GM19043 (cell line): ENCODE results near the gene ZNF385A.

ENCODE experiments used
- ATAC-seq: cut with Tn5 transposase; IDR thresholded peaks from one replicate; pipeline ENCODE4 v1.9.1; 2021; ENCODE audit warnings: low read depth; ENCODE audit not compliant: unreplicated experiment

ZNF385A gene

GRCh38 chr12:54416687-54417603 lies 32.4 kb upstream of the ZNF385A start:
- no peak for ATAC-seq

DNA sequence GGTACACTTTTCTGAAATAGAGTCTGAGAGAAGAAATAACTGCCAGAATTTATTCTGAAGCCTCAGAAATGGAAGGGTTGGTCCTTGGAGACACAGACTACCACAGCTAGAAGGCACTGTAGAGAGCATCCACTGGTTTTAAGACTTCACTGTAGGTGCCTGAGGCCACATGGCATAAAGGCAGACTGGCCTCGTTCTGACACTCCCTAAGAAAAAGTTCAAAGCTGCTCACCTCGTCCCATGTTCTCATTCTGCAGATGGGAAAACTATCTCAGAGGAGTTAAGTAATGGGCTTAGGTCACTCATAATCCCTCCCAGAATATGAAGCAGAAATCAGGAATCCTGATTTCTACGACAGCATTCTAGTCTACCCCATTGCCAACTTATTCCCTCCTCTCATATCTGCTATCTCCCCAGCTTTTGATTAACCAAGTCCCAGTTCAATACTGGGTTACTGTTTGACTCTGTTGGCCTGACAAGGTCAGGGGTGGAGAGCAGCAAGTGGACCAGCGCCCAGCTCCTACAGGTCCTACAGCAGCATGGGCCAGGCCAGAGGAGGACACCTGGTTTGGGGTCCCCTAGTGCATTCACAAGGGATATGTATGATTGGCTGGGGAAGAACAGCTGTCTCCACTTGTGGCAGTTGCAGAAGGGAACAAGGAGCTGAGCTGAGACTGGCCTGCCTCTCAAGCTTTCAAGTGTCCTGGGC lies 30.8 kb upstream of the ZNF385A start:
- no peak for ATAC-seq

DNA sequence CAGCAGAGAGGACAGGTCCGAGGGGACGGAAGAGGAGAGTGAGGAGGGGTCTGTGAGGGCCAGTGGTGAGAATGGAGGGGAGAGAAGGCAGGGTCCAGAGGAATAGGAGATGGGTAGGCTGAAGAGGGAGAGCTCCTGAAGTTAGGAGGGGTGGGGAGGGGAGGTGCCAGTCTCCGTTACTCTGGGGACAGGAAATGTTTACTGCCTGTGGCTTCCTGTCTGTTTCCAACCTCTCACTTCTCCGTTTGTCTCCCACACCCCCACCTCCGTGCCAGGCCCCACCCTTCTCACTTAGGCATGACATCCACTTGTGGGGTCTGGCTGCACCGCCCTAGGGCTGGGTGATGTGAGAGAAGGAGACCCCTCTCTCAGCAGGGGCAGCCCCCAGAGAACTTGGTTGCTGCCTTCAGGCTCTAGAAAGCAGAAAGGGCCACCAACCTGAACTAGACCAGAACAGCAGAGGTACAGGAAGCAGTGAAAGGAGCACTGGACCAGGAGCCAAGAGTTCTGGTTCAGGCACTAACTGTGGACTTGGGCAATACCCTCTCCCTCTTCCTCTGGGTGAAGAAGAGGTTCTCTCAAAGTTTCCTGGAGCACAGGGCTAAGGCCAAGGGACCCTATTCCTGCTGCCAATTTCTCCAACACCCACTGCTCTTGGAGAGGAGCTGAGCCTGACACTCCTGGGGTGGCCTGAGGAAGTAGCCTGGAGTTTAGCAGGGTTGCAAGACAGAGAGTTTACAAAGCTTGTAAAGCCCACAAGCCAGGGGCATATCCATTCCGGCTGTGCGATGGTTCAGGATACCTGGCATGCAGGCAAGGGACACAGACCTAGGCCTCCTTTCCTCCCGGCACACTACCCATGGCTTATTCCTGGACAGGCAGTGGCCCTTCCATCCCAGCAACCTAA lies 29.0 kb upstream of the ZNF385A start:
- peak; percentile 79 for ATAC-seq

- ATAC-seq = peak; percentile 11
Observed at GRCh38 chr12:54412786-54413185, 28.3 kb upstream of the ZNF385A start.

DNA sequence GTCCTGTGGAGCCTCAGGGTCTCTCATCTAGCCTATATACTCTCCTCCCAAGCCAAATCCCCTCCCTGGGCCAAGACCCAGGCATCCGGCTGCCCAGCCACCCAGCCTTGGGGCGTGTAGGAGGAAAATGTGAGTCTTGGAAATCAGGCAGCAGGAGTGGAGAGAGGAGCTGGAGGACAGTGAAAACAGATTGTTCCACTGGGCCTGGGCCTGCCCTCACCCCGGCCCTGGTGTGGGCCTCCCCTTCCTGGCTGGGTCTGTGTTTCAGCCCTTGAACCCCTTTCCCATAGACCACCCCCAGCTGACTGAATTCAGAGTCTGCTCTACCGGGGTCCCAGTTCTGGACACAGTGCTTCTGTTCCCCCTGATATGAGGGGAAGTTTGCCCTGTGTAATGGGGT lies 27.8 kb upstream of the ZNF385A start:
- no peak for ATAC-seq

DNA sequence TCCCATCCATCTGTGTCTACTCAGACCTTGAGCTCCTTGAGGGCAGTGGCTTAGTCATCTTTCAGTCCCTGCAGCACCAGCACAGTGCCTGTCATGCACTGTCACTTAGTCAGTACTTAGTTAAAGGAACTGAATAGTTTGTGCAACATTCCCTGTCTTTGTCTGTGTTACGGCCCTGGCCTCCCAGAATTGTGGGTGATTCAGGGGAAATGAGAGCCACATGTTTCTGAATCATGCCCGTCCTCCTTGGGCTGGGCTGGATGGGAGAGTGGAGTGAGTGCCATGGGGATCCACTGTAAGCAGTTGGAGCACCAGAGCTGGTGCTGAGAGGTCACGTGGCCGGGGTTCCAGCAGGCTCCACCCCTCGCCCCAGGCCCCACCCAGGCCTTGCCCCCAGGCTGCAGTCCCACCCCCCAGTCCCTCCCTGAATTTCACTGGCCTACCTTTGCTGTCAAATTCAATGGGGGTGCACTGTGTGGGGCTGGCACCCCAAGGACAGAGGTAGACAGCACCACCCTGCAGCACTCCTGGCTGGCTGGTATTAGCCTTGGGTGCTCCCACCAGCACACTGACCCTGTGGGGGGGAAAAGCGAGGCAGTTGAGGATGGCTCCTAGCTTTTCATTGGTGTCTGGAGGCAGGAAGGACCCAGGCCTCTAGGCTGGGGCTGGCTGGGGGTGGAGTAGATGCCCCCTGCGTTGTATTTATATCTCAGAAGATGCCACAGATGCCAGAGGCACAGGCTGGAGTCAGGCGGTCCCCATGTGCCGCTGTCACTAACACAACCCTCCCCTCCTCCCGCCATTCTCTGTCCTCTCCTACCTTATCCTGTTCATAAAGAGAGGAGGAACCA lies 27.1 kb upstream of the ZNF385A start:
- ATAC-seq = no peak

- no peak for ATAC-seq
Observed at GRCh38 chr12:54409267-54409666, 24.7 kb upstream of the ZNF385A start.

DNA sequence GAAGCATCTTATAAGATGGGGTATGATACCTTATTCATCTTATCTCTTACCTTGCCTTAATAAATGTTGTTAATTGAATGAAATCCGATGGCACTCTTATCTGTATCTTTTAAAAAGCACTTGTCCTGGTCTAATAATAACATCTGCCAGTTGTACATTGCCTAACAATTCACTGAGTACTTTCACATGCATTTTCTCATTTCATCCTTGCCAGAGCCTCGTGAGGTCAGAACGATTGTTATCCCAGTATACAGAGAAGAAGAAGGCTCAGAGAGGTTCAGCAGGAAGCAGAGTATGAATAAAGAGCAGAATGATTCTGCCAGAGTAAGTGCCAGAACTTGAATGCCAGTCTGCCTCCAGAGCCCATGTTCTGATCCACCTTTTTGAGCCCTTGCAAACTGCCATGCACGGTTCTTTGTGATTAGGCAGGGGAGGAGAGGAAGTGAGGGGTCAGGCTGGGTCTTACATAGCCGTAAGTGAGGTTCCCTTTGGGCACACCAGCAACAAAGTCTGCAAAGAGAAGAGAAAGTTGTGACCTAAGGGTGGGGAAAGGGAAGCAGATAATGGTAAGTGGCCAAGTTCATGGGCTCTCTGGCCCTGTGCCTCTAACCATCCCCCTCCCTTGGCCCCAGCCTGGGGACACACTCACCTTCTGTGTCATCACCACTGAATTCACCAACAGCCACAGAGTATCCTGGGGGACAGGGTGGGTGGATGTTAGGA lies 22.8 kb upstream of the ZNF385A start:
- no peak for ATAC-seq

GRCh38 chr12:54405573-54405972 lies 21.0 kb upstream of the ZNF385A start:
- ATAC-seq = no peak

- no peak for ATAC-seq
Observed at GRCh38 chr12:54405106-54405505, 20.6 kb upstream of the ZNF385A start.

- ATAC-seq = no peak
Observed at GRCh38 chr12:54404061-54405004, 19.8 kb upstream of the ZNF385A start.

DNA sequence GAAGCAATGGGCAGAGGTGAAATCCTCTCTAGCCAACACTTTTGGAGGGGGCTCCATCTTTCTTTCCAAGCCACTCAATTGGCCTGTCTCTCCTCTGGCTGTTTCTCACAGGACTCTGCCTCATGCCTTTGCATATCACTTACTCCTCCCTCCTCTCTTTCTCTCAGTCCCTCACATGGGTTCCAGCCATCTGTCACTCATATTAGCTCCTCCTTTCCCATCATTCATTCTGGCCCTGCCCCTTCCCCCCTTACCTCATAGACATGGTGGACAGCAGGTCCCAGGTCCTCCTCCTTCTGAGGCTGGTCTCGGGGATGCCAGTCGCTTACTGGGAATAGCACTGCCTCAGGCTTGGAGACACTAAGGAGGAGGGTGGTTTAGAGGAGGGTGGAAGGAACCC lies 16.6 kb upstream of the ZNF385A start:
- ATAC-seq = no peak

DNA sequence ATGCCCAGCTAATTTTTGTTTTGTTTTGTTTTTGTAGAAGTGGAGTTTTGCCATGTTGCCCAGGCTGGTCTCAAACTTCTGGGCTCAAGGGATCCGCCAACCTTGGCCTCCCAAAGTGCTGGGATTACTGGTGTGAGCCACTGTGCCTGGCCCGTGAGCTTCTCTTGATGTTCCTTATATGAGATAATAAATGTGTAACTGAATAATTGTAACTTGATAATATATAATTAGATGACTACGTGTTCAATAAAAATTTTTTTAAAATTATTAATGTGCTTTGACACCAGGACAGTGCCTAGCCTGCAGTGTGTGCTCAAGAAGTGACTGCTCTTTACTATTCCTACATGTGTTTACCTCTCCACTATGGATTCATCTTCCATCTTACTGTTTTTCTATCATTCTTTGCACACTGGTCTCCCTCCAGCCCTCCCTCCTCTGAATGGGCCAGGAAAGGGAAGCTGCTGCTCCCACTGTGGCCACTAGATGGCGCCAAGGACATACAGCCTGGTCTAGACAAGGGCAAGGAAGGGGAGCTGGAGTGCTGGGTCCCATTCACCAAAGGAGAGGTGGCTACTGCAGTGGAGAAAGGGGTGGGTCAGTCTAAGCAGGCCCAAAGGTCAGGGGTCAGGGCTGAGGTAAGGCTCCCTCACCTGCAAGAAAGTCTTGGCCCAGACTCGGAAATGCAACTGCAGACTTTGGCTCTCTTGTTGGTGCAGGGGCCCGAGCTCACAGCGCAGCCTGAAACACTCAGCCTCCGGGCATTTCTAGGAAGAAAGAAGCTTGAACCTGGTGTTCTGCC lies 14.7 kb upstream of the ZNF385A start:
- ATAC-seq = peak; percentile 73

DNA sequence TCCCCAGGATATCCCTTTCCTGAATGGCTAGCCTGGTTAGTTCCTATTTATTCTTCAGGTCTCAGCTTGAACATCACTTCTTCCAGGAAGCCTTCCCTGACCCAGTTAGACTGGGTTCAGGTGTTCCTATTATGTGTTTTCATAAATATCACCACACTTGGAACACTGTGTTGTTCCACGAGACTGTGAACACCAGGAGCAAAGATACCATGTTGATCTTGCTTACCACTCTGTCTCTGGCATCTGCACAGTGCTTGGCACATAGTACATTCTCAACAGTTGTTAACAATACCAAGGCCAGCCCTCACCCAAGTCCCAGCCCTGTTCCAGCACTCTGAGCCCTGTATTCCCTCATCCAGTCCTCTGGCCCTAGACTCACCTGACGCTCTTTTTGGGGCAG lies 13.7 kb upstream of the ZNF385A start:
- no peak for ATAC-seq

GRCh38 chr12:54397157-54397556 lies 12.6 kb upstream of the ZNF385A start:
- no peak for ATAC-seq

DNA sequence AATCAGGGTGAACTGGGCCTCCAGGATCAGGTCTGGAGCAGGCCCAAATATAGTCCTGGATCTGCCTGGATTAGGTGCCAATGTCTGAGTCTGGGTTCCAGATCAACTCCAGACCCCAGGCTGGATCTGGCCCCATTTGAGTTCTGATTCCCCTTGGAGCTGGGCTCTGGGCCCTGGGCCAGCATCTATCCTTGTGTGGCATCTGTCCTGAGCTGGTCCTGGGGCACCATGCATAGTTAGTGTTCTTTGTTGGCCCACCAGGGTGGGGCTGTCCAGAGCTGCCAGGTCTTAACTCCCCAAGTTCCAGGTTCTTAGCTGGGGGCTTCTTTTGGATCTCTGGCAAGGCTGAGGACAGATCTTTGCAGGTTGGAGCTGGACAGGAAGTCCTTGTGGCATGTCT lies 11.0 kb upstream of the ZNF385A start:
- ATAC-seq = no peak

GRCh38 chr12:54394986-54395385 lies 10.5 kb upstream of the ZNF385A start:
- ATAC-seq = no peak
